HG03354 (cell line): ENCODE results near the gene RASSF7.

Source experiments
- ATAC-seq: cut with Tn5 transposase; IDR thresholded peaks from one replicate; pipeline ENCODE4 v1.9.1; 2021; ENCODE audit warnings: mild to moderate bottlenecking; ENCODE audit not compliant: unreplicated experiment, poor library complexity, severe bottlenecking

RASSF7 gene

DNA sequence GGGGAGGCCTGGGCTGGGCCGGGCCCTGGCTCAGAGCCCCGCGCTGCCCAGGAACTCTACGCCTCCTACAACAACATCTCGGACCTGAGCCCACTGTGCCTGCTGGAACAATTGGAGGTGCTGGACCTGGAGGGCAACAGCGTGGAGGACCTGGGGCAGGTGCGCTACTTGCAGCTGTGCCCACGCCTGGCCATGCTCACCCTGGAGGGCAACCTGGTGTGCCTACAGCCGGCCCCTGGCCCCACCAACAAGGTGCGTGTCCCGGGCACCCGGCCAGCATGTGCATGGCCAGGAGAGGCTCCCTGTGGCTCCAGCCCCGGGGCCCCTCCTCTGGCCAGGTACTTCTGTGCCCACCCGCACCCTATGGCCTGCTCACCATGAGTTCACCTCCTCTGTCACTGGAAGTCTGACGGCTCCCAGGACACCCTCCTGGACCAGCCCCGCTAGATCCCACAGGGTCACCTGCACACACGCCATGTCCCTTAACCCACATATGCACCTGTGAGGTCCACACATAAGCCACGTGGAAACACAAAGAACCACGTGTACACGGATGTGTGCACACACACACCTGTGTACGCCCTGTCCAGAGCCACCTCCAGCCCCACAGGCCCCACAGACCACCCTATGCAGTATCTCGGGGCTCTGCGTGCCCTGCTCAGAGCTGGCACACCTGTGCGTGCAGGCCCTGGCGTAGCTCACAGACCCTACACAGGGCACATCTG lies 10.6 kb upstream of the RASSF7 start:
- no peak for ATAC-seq

- ATAC-seq = no peak
These were observed 10.1 kb upstream of the RASSF7 start for GRCh38 chr11:550746-551085.

GRCh38 chr11:551131-551530 lies 9.6 kb upstream of the RASSF7 start:
- ATAC-seq = no peak

- ATAC-seq = no peak
These were observed 9.2 kb upstream of the RASSF7 start for GRCh38 chr11:551596-551995.

DNA sequence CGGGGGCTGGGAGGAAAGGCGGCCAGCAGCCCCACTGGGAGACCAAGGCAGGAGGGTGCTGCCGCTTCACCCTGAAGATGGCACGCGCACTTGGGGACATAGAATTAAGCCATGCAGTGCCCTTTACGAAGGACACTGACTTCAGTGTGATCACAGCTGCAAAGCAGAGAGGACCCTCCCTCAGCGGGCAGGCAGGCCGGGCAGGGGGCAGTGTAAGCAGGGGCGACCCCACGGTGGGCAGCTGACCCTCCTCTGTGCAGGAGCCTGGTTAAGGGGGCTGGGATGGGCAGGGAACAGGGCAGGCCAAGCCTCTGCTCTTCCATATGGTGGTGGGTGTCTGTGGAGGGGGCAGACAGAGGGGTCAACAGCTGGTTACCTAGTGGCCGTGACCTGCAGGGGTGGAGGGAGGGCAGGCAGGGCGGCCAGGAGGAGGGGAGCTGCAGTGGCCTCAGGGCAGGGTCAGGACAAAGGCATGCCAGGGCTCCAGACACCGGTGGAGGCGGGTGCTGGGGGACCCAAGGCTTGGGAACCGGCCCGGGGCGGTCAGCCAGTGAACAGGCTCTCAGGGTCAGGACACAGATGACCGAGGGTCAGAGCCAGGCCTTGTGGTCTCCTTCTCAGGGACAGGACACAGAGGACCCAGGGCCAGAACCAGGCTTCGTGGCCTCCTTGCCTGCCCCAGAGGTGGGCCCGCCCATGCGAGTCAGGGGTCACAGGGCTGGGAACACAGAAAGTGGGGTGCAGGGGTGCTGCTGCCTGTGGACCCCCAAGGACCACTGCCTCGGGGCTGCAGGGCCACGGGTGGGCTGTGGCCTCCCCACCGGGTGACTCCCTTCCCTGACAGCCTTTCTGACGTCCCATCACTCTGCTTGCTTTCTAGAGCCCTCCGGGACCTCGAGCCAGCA lies 7.4 kb upstream of the RASSF7 start:
- no peak for ATAC-seq

- no peak for ATAC-seq
These were observed 6.8 kb upstream of the RASSF7 start for GRCh38 chr11:553988-554340.

DNA sequence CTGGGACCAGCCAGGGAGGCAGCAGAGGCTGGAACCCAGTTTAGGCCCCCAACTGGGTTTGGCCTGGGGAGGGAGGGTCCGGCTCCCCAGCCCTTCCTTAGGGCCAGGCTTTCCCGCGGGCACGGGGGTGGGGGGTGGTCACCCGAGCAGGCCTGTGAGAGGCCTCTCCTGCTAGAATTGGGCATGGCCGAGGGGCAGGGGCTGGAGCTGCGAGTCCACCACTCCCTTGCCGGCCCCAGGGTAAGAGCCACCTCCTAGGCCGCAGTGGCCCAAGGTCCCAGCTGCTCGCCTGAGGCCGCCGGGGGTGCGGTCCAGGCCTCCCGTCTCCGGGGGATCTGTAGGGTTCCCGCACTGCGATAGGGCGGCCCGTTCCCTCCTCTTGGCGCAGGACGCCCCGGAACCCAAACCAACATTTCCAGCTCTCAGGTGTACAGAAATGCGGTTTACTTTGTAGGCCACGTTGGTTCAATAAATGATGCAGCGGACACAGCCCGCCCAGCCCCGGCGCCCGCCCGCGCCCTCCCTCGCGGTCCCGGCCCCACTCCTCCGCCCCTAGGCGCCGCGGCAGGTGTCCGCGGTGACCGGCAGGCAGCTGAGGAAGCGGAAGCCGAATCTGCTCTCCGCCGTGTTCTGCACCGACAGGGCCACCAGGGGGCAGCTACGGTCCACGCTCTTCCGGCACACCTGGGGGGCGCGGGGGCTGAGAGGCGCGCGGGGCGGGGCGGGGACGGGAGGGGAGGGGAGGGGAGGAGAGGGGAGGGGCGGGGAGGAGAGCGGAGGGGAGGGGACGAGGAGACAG lies 6.1 kb upstream of the RASSF7 start:
- ATAC-seq = peak; percentile 74

GRCh38 chr11:555227-555779 lies 5.5 kb upstream of the RASSF7 start:
- ATAC-seq = no peak

GRCh38 chr11:555780-556661 lies 4.7 kb upstream of the RASSF7 start:
- no peak for ATAC-seq

DNA sequence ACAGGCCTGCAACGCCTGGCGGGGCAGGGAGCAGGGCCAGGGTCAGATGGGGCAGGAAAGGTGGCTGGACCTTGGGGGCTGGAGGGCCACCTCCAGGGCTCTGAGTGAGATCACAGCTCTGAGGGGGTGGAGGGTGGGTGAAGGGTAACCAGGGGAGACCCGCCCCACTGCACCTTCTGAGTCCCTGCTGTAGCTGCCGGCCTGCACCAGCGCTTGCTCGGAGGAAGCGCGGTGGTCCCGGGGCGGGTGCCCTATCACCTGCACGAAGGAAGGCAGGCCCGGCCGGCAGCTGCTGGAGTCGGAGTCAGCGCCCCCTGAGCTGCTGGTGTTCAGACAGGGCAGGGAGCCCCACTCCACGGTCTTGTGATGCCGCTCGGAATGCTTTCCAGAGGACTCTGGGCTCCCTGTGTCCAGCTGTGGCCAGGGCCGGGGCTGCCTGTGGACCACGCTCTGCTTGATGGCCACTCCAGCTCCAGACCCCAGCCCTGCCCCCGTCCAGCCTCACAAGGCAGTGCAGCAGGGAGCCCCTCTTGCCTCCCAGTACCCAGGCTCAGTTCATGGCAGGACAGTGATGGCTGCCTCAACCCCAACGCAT lies 4.0 kb upstream of the RASSF7 start:
- no peak for ATAC-seq

DNA sequence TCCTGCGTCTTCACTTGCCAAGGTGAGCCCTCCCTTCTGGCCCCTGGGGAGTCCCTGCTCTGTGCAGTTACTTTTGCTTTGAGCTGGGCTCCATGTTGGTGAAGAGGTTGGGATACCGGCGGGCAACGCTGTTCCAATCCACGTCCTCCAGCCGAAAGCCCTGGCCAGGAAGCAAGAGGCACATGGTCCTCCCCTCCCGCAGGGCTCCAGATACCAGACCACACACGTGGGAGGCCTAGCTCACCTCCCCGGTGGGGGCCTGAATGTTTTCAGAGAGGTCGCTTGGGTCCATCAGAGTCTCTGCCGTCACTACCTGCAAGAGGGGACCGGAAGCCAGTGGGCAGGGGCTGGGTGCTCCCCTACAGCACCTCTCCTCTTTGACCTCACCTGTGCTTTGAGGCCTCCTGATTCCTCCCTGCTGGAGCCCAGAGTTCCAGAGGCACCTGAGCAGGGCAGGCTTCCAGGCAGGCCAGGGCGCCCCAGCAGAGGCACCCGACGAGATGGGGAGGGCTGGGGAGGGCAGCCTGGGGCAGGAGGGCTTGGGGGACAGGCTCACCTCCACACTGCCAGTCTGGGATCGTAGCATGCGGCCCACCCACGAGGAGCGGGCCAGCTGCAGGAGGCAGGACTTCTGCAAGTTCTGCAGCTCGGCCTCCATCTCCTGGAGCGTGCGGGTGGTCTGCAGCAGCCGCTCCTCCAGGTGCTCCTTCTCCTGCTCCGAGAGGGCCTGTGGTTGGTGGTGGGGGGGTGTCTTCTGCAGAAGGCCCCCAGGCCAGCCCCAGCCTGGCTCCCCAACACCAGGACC lies 3.2 kb upstream of the RASSF7 start:
- no peak for ATAC-seq

- no peak for ATAC-seq
These were observed 2.3 kb upstream of the RASSF7 start for GRCh38 chr11:558503-558902.

- ATAC-seq = no peak
These were observed 1.6 kb upstream of the RASSF7 start for GRCh38 chr11:559020-559620.

- ATAC-seq = no peak
These were observed 962 bp upstream of the RASSF7 start for GRCh38 chr11:559712-560304.

DNA sequence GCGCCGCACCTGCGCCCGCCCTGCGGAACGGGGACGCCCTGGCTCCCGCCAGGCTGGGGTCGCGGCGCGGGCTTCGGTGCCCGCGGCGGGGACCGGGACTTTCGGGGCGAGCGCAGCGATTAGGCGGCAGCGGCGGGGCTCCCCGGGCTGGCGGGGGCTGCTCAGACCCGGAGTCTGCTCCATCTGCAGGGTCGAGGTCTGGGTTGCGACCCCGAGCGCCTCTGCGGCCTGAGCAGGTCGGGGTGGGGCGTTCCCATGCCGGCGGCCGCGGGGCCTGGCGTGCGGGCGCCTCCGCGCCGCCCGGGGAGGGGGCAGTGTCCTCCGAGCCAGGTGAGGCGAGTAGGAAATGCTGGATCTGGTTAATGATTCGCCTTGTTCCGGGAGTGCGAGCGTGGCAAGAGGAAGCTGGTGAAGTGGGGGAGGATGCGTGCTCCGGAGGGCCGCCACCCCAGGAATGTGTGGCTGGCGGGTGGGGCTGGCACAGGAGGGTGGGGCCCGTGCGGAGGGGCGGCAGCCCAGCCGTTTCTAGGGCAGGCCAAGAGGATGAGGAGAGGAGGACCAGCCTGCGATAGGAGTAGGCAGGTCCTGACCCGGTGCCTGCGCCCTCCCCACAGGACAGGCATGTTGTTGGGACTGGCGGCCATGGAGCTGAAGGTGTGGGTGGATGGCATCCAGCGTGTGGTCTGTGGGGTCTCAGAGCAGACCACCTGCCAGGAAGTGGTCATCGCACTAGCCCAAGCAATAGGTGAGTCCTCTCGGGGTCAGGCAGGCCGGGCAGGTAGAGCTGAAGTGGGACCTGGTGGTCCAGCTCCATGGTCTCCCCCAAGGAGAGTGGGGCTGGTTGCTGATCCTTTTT lies 606 bp downstream of the RASSF7 start:
- peak; percentile 42 for ATAC-seq

GRCh38 chr11:562046-562645 lies 1.4 kb downstream of the RASSF7 start:
- no peak for ATAC-seq
